Left colon (tissue), 2 donors: Measurements from ENCODE around the gene CDA. TPM values are rescaled to one million over a fixed set of nuclear protein-coding genes. Genes with fewer than 3 reads are reported as not detected.
A peak's percentile ranks its signal among the peaks of the same experiment; 100 is the strongest.
"Not testable (repeated sequence)": the region's sequence is repeated elsewhere in the genome, so short reads cannot be mapped to it uniquely, and the experiment has no call there.

ENCODE experiments used
- ATAC-seq: fragments of 200-7000 bp; cut with Tn5 transposase; one replicate; pipeline ENCODE4 v1.9.1; 2020; ENCODE audit warnings: mild to moderate bottlenecking, moderate library complexity
- DNase-seq, 2 donors: peaks; one replicate each; pipeline ENCODE4 v3.0.0-alpha.2; 2020
- intact Hi-C, 2 donors: fragments of 100-400 bp; cut with DNase I in 1 of 2; cut with micrococcal nuclease in 1 of 2; formaldehyde crosslinking; loops; one replicate each; pipeline versions ENCODE4 v1.11.2 to v1.14.0; 2022; cut with DNase I, micrococcal nuclease
- total RNA-seq, 2 donors: library from RNA; stranded (reverse); fragmentation: NEBNext Ultra II Directional; extraction: Animal tissue kit (Norgen Biotek cat#: 25700); gene quantifications; one replicate each; pipeline ENCODE4 v1.2.1, GENCODE V29; 2021
- donor health status: DM: no; HTN: no; CAD: no.
- donor health status: DM: yes; HTN: yes; CAD: no.

CDA gene
- total RNA-seq, 2 donors from 2014 or later: 61.3 to 138 TPM

GRCh38 chr1:20578721-20579395, 10.0 kb upstream of the CDA start:
- intact Hi-C loops: no loop called here
- no peak for ATAC-seq
- DNase-seq: no peak

GRCh38 chr1:20584890-20585289, 4.0 kb upstream of the CDA start:
- intact Hi-C loops: no loop called here
- DNase-seq (no peak), ATAC-seq (no peak)

- intact Hi-C loops: no loop called here
- DNase-seq: no peak
- ATAC-seq: no peak
Measured at GRCh38 chr1:20586953-20587660, 1.8 kb upstream of the CDA start.

GRCh38 chr1:20587661-20588053, 1.2 kb upstream of the CDA start:
- DNase-seq: no peak
- intact Hi-C loops: no loop called here

GRCh38 chr1:20589331-20590278, 708 bp downstream of the CDA start:
- intact Hi-C loops: no loop called here
- DNase-seq (peak; percentile 36 to 42), ATAC-seq (peak; percentile 6)

More at GRCh38 chr1:20587661-20588053, 1.2 kb upstream of the CDA start:
- peak; percentile 42 for ATAC-seq

GRCh38 chr1:20590306-20590777, 1.4 kb downstream of the CDA start:
- intact Hi-C loops: no loop called here
- peak; percentile 45 for ATAC-seq

GRCh38 chr1:20593756-20594155, 4.9 kb downstream of the CDA start:
- DNase-seq: no peak
- ATAC-seq: no peak
- intact Hi-C loops: no loop called here

More at GRCh38 chr1:20590306-20590777, 1.4 kb downstream of the CDA start:
- DNase-seq: peak in 1 of 2 donors; percentile 50

- ATAC-seq: no peak
- intact Hi-C loops: no loop called here
- no peak for DNase-seq
Measured at GRCh38 chr1:20594746-20595145, 5.8 kb downstream of the CDA start.

GRCh38 chr1:20596106-20596505, 7.2 kb downstream of the CDA start:
- no peak for DNase-seq
- intact Hi-C loops: no loop called here
- no peak for ATAC-seq

GRCh38 chr1:20597650-20598049, 8.8 kb downstream of the CDA start:
- intact Hi-C loops: no loop called here
- DNase-seq (no peak), ATAC-seq (no peak)

- intact Hi-C loops: no loop called here
- peak; percentile 62 for ATAC-seq
- peak; percentile 45 to 49 for DNase-seq
Measured at GRCh38 chr1:20600156-20600555, 11.3 kb downstream of the CDA start.

GRCh38 chr1:20601129-20601825, 12.4 kb downstream of the CDA start:
- DNase-seq (no peak), ATAC-seq (no peak)
- intact Hi-C loops: no loop called here

GRCh38 chr1:20602851-20603450, 14.1 kb downstream of the CDA start:
- intact Hi-C loops: no loop called here
- DNase-seq (no peak), ATAC-seq (no peak)

- no peak for DNase-seq
- peak; percentile 70 for ATAC-seq
- intact Hi-C loops: no loop called here
Measured at GRCh38 chr1:20603504-20604464, 14.9 kb downstream of the CDA start.

GRCh38 chr1:20604678-20605077, 15.8 kb downstream of the CDA start:
- intact Hi-C loops: no loop called here
- peak; percentile 85 for ATAC-seq
- DNase-seq: peak; percentile 23 to 58

GRCh38 chr1:20606801-20607570, 18.1 kb downstream of the CDA start:
- ATAC-seq, intact Hi-C loops, DNase-seq: not testable (repeated sequence)
